SK-N-SH (cell line): ENCODE data around the gene SP3.

Experiments used
- CTCF ChIP-seq: fragments of 200-600 bp; sonication (generic); IDR thresholded peaks from 2 replicates; pipeline ENCODE4 v1.6.1; 2017; ENCODE audit warnings: antibody characterized with exemption, mild to moderate bottlenecking, moderate library complexity
- EP300 ChIP-seq, 2 experiments: IDR thresholded peaks; 2 replicates each; pipeline versions ENCODE4 v1.4.0 to v1.6.1; 2012; ENCODE audit warnings: borderline replicate concordance in 1 of 2, low read depth in 1 of 2, low read length in 1 of 2
- JUND ChIP-seq: IDR thresholded peaks from 2 replicates; pipeline ENCODE4 v1.4.0; 2012
- NFIC ChIP-seq: IDR thresholded peaks from 2 replicates; pipeline ENCODE4 v1.4.0; 2012; ENCODE audit warnings: borderline replicate concordance
- SIN3A ChIP-seq: IDR thresholded peaks from 2 replicates; pipeline ENCODE4 v1.6.1; 2012; ENCODE audit warnings: low read depth, mild to moderate bottlenecking, low read length, moderate library complexity, borderline replicate concordance
- TCF12 ChIP-seq: IDR thresholded peaks from 2 replicates; pipeline ENCODE4 v1.4.0; 2012
- ZBTB33 ChIP-seq: IDR thresholded peaks from 2 replicates; pipeline ENCODE4 v1.4.0; 2012; ENCODE audit warnings: low read depth, borderline replicate concordance
- TF ChIP-seq, protein P1 (sequence below): IDR thresholded peaks from 2 replicates; pipeline ENCODE4 v1.6.1; 2012; ENCODE audit warnings: mild to moderate bottlenecking, low read depth, low read length, moderate library complexity
- TF ChIP-seq, protein P2 (sequence below): IDR thresholded peaks from 2 replicates; pipeline ENCODE4 v1.4.0; 2012; ENCODE audit warnings: low read depth, borderline replicate concordance

DNA sequence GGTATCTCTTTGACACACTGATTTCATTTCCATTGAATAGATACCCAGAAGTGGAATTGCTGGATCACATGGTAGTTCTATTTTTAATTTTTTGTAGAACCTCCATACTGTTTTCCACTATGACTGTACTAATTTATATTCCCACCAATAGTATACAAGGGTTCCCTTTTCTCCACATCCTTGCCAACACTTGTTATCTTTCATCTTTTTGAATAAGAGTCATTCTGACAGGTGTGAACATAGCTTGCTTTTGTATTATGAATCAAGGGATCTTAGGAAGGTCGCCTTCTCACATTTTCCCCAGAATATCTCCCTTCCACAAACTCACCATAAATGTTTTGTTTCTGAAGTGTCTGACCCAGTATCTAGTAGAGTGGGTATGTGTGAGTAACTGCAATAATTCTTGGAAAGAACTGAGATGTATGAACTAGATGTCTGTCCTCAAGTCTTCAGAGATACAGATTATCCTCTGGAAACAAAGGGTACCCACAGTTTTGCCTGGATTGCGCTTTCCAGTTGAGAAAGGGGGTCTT is 17.1 kb upstream of the SP3 start:
- no peak for TF ChIP-seq CTCF
- TF ChIP-seq NFIC: no peak
- TF ChIP-seq ZBTB33: no peak
- TF ChIP-seq, protein P1, sequence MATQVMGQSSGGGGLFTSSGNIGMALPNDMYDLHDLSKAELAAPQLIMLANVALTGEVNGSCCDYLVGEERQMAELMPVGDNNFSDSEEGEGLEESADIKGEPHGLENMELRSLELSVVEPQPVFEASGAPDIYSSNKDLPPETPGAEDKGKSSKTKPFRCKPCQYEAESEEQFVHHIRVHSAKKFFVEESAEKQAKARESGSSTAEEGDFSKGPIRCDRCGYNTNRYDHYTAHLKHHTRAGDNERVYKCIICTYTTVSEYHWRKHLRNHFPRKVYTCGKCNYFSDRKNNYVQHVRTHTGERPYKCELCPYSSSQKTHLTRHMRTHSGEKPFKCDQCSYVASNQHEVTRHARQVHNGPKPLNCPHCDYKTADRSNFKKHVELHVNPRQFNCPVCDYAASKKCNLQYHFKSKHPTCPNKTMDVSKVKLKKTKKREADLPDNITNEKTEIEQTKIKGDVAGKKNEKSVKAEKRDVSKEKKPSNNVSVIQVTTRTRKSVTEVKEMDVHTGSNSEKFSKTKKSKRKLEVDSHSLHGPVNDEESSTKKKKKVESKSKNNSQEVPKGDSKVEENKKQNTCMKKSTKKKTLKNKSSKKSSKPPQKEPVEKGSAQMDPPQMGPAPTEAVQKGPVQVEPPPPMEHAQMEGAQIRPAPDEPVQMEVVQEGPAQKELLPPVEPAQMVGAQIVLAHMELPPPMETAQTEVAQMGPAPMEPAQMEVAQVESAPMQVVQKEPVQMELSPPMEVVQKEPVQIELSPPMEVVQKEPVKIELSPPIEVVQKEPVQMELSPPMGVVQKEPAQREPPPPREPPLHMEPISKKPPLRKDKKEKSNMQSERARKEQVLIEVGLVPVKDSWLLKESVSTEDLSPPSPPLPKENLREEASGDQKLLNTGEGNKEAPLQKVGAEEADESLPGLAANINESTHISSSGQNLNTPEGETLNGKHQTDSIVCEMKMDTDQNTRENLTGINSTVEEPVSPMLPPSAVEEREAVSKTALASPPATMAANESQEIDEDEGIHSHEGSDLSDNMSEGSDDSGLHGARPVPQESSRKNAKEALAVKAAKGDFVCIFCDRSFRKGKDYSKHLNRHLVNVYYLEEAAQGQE: no peak
- no peak for TF ChIP-seq TCF12
- TF ChIP-seq, protein P2, sequence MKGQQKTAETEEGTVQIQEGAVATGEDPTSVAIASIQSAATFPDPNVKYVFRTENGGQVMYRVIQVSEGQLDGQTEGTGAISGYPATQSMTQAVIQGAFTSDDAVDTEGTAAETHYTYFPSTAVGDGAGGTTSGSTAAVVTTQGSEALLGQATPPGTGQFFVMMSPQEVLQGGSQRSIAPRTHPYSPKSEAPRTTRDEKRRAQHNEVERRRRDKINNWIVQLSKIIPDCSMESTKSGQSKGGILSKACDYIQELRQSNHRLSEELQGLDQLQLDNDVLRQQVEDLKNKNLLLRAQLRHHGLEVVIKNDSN: no peak
- no peak for TF ChIP-seq JUND
- no peak for TF ChIP-seq SIN3A
- no peak for TF ChIP-seq EP300 (IDR thresholded peaks at IDR 0.05; ENCODE audit: borderline replicate concordance in 1 of 2, low read depth in 1 of 2, low read length in 1 of 2)
